HL-60 (cell line): ENCODE measurements around the gene SUPT6H.

Source experiments
- DNase-seq, 2 experiments: peaks; one replicate each; pipeline ENCODE4 v3.0.0-alpha.2; 2010 to 2020; ENCODE audit warnings: low read depth in 1 of 2, low spot score in 1 of 2
- H3K27ac ChIP-seq: fragments of 250-450 bp; sonication (Bioruptor Pico); replicated peaks from 2 replicates; pipeline ENCODE4 v1.5.1; 2020; ENCODE audit warnings: mild to moderate bottlenecking, moderate library complexity
- H3K27me3 ChIP-seq: fragments of 250-450 bp; sonication (Bioruptor Pico); 2 replicates; pipeline ENCODE4 v1.5.1; 2021; ENCODE audit warnings: mild to moderate bottlenecking, moderate library complexity; ENCODE audit not compliant: insufficient read depth, poor library complexity, severe bottlenecking
- H3K4me3 ChIP-seq: replicated peaks from 2 replicates; pipeline ENCODE4 v1.5.1; 2011; ENCODE audit warnings: mild to moderate bottlenecking, control low read depth, low read length; ENCODE audit not compliant: insufficient read depth
- GABPA ChIP-seq: IDR thresholded peaks from 2 replicates; pipeline ENCODE4 v1.6.1; 2012; ENCODE audit warnings: low read depth
- POLR2AphosphoS5 ChIP-seq: IDR thresholded peaks from 2 replicates; pipeline ENCODE4 v1.6.1; 2012; ENCODE audit warnings: low read depth
- SPI1 ChIP-seq: IDR thresholded peaks from 2 replicates; pipeline ENCODE4 v1.6.1; 2012; ENCODE audit warnings: low read depth, mild to moderate bottlenecking, borderline replicate concordance
- TF ChIP-seq, protein P1 (sequence below): IDR thresholded peaks from 2 replicates; pipeline ENCODE4 v1.6.1; 2012; ENCODE audit warnings: low read depth; ENCODE audit not compliant: insufficient replicate concordance
- TF ChIP-seq, protein P2 (sequence below): IDR thresholded peaks from one replicate; pipeline ENCODE4 v1.5.1; 2011; ENCODE audit warnings: low read length, control low read depth, inconsistent platforms; ENCODE audit not compliant: insufficient read depth

SUPT6H gene

GRCh38 chr17:28669918-28670317 is 7.9 kb downstream of the SUPT6H start:
- no peaks in the 10 kb centered on the region for H3K27me3 ChIP-seq
- H3K4me3 ChIP-seq, result no peak overlapping the region
- TF ChIP-seq POLR2AphosphoS5 (no peak), GABPA (no peak)
- TF ChIP-seq, protein P1, sequence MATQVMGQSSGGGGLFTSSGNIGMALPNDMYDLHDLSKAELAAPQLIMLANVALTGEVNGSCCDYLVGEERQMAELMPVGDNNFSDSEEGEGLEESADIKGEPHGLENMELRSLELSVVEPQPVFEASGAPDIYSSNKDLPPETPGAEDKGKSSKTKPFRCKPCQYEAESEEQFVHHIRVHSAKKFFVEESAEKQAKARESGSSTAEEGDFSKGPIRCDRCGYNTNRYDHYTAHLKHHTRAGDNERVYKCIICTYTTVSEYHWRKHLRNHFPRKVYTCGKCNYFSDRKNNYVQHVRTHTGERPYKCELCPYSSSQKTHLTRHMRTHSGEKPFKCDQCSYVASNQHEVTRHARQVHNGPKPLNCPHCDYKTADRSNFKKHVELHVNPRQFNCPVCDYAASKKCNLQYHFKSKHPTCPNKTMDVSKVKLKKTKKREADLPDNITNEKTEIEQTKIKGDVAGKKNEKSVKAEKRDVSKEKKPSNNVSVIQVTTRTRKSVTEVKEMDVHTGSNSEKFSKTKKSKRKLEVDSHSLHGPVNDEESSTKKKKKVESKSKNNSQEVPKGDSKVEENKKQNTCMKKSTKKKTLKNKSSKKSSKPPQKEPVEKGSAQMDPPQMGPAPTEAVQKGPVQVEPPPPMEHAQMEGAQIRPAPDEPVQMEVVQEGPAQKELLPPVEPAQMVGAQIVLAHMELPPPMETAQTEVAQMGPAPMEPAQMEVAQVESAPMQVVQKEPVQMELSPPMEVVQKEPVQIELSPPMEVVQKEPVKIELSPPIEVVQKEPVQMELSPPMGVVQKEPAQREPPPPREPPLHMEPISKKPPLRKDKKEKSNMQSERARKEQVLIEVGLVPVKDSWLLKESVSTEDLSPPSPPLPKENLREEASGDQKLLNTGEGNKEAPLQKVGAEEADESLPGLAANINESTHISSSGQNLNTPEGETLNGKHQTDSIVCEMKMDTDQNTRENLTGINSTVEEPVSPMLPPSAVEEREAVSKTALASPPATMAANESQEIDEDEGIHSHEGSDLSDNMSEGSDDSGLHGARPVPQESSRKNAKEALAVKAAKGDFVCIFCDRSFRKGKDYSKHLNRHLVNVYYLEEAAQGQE, result no peak
- TF ChIP-seq, protein P2, sequence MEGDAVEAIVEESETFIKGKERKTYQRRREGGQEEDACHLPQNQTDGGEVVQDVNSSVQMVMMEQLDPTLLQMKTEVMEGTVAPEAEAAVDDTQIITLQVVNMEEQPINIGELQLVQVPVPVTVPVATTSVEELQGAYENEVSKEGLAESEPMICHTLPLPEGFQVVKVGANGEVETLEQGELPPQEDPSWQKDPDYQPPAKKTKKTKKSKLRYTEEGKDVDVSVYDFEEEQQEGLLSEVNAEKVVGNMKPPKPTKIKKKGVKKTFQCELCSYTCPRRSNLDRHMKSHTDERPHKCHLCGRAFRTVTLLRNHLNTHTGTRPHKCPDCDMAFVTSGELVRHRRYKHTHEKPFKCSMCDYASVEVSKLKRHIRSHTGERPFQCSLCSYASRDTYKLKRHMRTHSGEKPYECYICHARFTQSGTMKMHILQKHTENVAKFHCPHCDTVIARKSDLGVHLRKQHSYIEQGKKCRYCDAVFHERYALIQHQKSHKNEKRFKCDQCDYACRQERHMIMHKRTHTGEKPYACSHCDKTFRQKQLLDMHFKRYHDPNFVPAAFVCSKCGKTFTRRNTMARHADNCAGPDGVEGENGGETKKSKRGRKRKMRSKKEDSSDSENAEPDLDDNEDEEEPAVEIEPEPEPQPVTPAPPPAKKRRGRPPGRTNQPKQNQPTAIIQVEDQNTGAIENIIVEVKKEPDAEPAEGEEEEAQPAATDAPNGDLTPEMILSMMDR, result no peak
- H3K27ac ChIP-seq, result no peak overlapping the region
- no peak for DNase-seq

DNA sequence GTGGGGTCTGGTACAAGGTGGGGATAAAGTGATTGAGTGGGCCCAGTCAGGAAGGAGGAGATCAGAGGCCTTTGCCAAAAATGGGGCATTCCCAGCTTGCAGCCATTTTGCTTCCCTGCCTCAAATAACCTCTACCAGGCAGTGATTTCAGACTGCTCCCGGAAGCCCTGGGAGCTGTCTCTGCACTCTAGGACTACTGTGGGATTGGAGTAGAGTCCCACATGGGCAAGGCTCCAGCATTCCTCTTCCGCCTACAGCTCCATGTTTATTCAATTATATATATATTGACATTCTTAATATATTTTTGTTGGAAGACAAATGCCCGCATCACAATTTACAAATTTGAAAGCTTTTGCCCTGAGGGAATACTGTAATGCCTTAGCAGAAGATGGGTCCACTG is 13.5 kb downstream of the SUPT6H start:
- Histone ChIP-seq H3K27ac (no peak overlapping the region), H3K4me3 (no peak overlapping the region), H3K27me3 (no peaks in the 10 kb centered on the region)
- no peak for TF ChIP-seq POLR2AphosphoS5
- TF ChIP-seq, protein P1, result no peak
- DNase-seq, result no peak

DNA sequence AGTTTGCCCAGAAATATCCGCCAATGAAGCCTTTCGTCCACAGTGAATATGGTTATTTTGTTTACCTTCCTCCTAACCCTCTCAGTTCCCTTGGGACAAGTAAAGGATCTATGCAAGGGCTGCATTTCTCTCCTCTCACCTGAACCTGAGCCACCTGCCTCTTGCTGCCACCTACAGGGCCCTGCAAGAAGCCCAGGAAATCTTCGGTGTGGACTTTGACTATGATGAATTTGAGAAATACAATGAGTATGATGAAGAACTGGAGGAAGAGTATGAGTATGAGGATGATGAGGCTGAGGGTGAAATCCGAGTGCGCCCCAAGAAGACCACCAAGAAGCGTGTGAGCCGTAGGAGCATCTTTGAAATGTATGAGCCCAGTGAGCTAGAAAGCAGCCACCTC is 14.0 kb downstream of the SUPT6H start:
- H3K27me3 ChIP-seq, result no peaks in the 10 kb centered on the region
- TF ChIP-seq POLR2AphosphoS5, result no peak
- no peak for TF ChIP-seq GABPA
- TF ChIP-seq, protein P2, result no peak
- no peak for TF ChIP-seq SPI1
- TF ChIP-seq, protein P1, result no peak
- DNase-seq, result no peak
- H3K4me3 ChIP-seq, result no peak overlapping the region
- no peak overlapping the region for H3K27ac ChIP-seq

- Histone ChIP-seq H3K4me3 (no peak overlapping the region), H3K27ac (no peak overlapping the region), H3K27me3 (no peaks in the 10 kb centered on the region)
- no peak for DNase-seq
- TF ChIP-seq, protein P1, result no peak
- no peak for TF ChIP-seq GABPA
- TF ChIP-seq POLR2AphosphoS5, result no peak
- no peak for TF ChIP-seq SPI1
- TF ChIP-seq, protein P2, result no peak
Measured at GRCh38 chr17:28682655-28683054, 20.6 kb downstream of the SUPT6H start.
